K562 (cell line): ENCODE data around the gene TMEM205. TPM values are rescaled to one million over a fixed set of nuclear protein-coding genes. Genes with fewer than 3 reads are reported as not detected.

Experiments used
- EZH2 ChIP-seq: IDR thresholded peaks from 2 replicates; pipeline ENCODE4 v1.6.1; 2012; ENCODE audit warnings: low read depth, mild to moderate bottlenecking, inconsistent platforms, low read length, borderline replicate concordance
- HBP1 ChIP-seq: fragments of 450-650 bp; formaldehyde crosslinking; IDR thresholded peaks from 2 replicates; pipeline ENCODE4 v1.4.0; 2022; ENCODE audit warnings: missing genetic modification characterization
- HDAC3 ChIP-seq: fragments of 450-650 bp; IDR thresholded peaks from 2 replicates; pipeline ENCODE4 v1.6.1; 2018; ENCODE audit warnings: borderline replicate concordance, mild to moderate bottlenecking, moderate library complexity; ENCODE audit not compliant: partially characterized antibody
- MTA1 ChIP-seq: fragments of 450-650 bp; IDR thresholded peaks from 2 replicates; pipeline ENCODE4 v1.6.1; 2017; ENCODE audit warnings: borderline replicate concordance
- NFIC ChIP-seq: fragments of 450-650 bp; IDR thresholded peaks from 2 replicates; pipeline ENCODE4 v1.6.1; 2017; ENCODE audit warnings: mild to moderate bottlenecking, inconsistent platforms
- NR4A1 ChIP-seq, 2 experiments: fragments of 250-450 bp in 1 of 2; fragments of 450-650 bp in 1 of 2; sonication (Bioruptor Pico) in 1 of 2; IDR thresholded peaks; 2 replicates each; pipeline versions ENCODE4 v1.4.0 to v1.6.1; 2016 to 2020; ENCODE audit warnings: mild to moderate bottlenecking in 2 of 2, missing compliant biosample characterization in 1 of 2, missing genetic modification characterization in 1 of 2, moderate library complexity in 1 of 2
- PCBP1 ChIP-seq: fragments of 200-400 bp; formaldehyde crosslinking; IDR thresholded peaks from 2 replicates; pipeline ENCODE4 v1.6.1; 2018; ENCODE audit warnings: mild to moderate bottlenecking, low read depth, low read length; ENCODE audit not compliant: poor library complexity, severe bottlenecking
- REST ChIP-seq, 2 experiments: fragments of 450-650 bp; formaldehyde crosslinking in 1 of 2; IDR thresholded peaks; 2 replicates each; pipeline versions ENCODE4 v1.4.0 to v1.6.1; 2014 to 2020; ENCODE audit warnings: mild to moderate bottlenecking in 2 of 2, borderline replicate concordance in 1 of 2, low read depth in 1 of 2
- RUNX1 ChIP-seq: sonication (generic); IDR thresholded peaks from 2 replicates; pipeline ENCODE4 v1.6.1; 2016; ENCODE audit warnings: antibody characterized with exemption, low read depth
- SRSF1 ChIP-seq: fragments of 200-400 bp; formaldehyde crosslinking; IDR thresholded peaks from 2 replicates; pipeline ENCODE4 v1.6.1; 2017; ENCODE audit warnings: mild to moderate bottlenecking, low read depth, low read length, moderate library complexity
- TARDBP ChIP-seq: fragments of 450-650 bp; IDR thresholded peaks from 2 replicates; pipeline ENCODE4 v1.6.1; 2016
- TBP ChIP-seq: optimal IDR thresholded peaks from 2 replicates; pipeline ENCODE3; 2011; ENCODE audit warnings: low read depth, low read length, improper control_type of control experiment
- TEAD1 ChIP-seq, 2 experiments: fragments of 450-650 bp in 1 of 2; sonication (generic) in 1 of 2; formaldehyde crosslinking; IDR thresholded peaks; 2 replicates each; pipeline versions ENCODE4 v1.4.0 to v1.8.0; 2020 to 2022; ENCODE audit warnings: mild to moderate bottlenecking in 2 of 2, missing genetic modification reagents in 1 of 2
- TGIF2 ChIP-seq: sonication (generic); formaldehyde crosslinking; IDR thresholded peaks from 2 replicates; pipeline ENCODE4 v1.8.1; 2022; ENCODE audit warnings: mild to moderate bottlenecking, missing genetic modification reagents, moderate library complexity
- WHSC1 ChIP-seq: IDR thresholded peaks from one replicate; pipeline ENCODE4 v1.6.1; 2012; ENCODE audit warnings: low read length, control low read depth, inconsistent platforms
- YY1 ChIP-seq, 3 experiments: IDR thresholded peaks; 2 replicates each; pipeline ENCODE4 v1.6.1; 2011; ENCODE audit warnings: low read length in 2 of 3, mild to moderate bottlenecking in 2 of 3, moderate library complexity in 2 of 3, borderline replicate concordance in 1 of 3, control low read depth in 1 of 3, low read depth in 1 of 3; ENCODE audit not compliant: insufficient read depth in 3 of 3, insufficient replicate concordance in 2 of 3, control insufficient read depth in 1 of 3, insufficient read length in 1 of 3; ENCODE audit errors: extremely low read depth in 1 of 3
- ZC3H4 ChIP-seq: sonication (generic); formaldehyde crosslinking; IDR thresholded peaks from 2 replicates; pipeline ENCODE4 v1.9.0; 2021; ENCODE audit warnings: missing genetic modification reagents, borderline replicate concordance
- ZNF695 ChIP-seq: fragments of 450-650 bp; formaldehyde crosslinking; IDR thresholded peaks from 2 replicates; pipeline ENCODE4 v1.4.0; 2020; ENCODE audit warnings: mild to moderate bottlenecking, moderate library complexity
- polyA plus RNA-seq, 8 experiments: library from polyadenylated mRNA; depleted of rRNA in 4 of 8; stranded (reverse) in 5 of 8; unstranded in 3 of 8; fragments of >200 nt; fragmentation: Nextera tagmentation in 2 of 8; fragmentation: Illumina TruSeq in 1 of 8; extraction: Ambion mirVana in 2 of 8; extraction: Trizol in 1 of 8; gene quantifications; 2 replicates each; pipeline versions ENCODE4 v1.2.1 to v1.2.3, GENCODE V29; 2011 to 2014; ENCODE audit warnings: inconsistent platforms in 1 of 8, missing spikeins in 1 of 8
- total RNA-seq, 7 experiments: library from RNA; depleted of rRNA in 6 of 7; stranded (reverse); fragments of >200 nt in 6 of 7; fragmentation: Illumina TruSeq in 2 of 7; extraction: Trizol in 2 of 7; gene quantifications; 2 replicates each; pipeline versions ENCODE4 v1.2.1 to v1.2.3, GENCODE V29; 2011 to 2021; ENCODE audit warnings: low replicate concordance in 1 of 7

TMEM205 gene
- total and polyA plus RNA-seq, 9 of the 15 experiments (the other 6 are each of a cell fraction or from before 2014, with no cell fraction given), result 21.3 to 81.5 (median 44.1) TPM

GRCh38 chr19:11374433-11375142, 28.5 kb upstream of the TMEM205 start, which contains the start of gene SWSAP1 (continued):
- TF ChIP-seq ZNF695 (CRISPR knock-in tag) (no peak), HBP1 (peak; percentile 80; the same call in 1 of the 2 replicates), SRSF1 (no peak), PCBP1 (no peak), MTA1 (no peak), TBP (peak; percentile 79), REST (IDR thresholded peaks at IDR 0.05; ENCODE audit: borderline replicate concordance) (no peak), REST (CRISPR knock-in tag; IDR thresholded peaks at IDR 0.05; ENCODE audit: low read depth) (peak; percentile 80), YY1 (IDR thresholded peaks at IDR 0.05; ENCODE audit: borderline replicate concordance in 1 of 3, control insufficient read depth in 1 of 3, extremely low read depth in 1 of 3, insufficient read depth in 3 of 3, insufficient read length in 1 of 3, insufficient replicate concordance in 2 of 3, low read depth in 1 of 3, low read length in 2 of 3) (peak; percentile 60 to 88 (median 78)), TGIF2 (no peak), TARDBP (no peak), NR4A1 (CRISPR knock-in tag; IDR thresholded peaks at IDR 0.05) (peak; percentile 66; the same call in 1 of the 2 replicates), NR4A1 (tag; IDR thresholded peaks at IDR 0.05) (no peak), WHSC1 (no peak), RUNX1 (no peak), TEAD1 (CRISPR knock-in tag; IDR thresholded peaks at IDR 0.05) (peak; percentile 71 to 85; a peak in 3 of 4 replicates), ZC3H4 (CRISPR knock-in tag) (no peak), HDAC3 (no peak), NFIC (no peak), EZH2 (no peak)
